AG09309 (cell line): ENCODE measurements around the gene IP6K1.

Experiments
- DNase-seq: peaks from one replicate; pipeline ENCODE4 v3.0.0-alpha.2; 2010; ENCODE audit warnings: low read depth
- H3K4me3 ChIP-seq: 2 replicates; pipeline ENCODE4 v1.5.1; 2011; ENCODE audit warnings: mild to moderate bottlenecking, low read depth, low read length, moderate library complexity; ENCODE audit not compliant: control insufficient read depth
- CTCF ChIP-seq: IDR thresholded peaks from 2 replicates; pipeline ENCODE4 v1.5.1; 2011; ENCODE audit warnings: mild to moderate bottlenecking, low read depth, low read length, inconsistent platforms; ENCODE audit not compliant: insufficient read depth, control insufficient read depth; ENCODE audit errors: missing control alignments

Gene IP6K1

GRCh38 chr3:49729966-49730609 lies 56.3 kb downstream of the IP6K1 start:
- H3K4me3 ChIP-seq = no peak overlapping the region
- TF ChIP-seq CTCF = no peak
- DNase-seq = no peak

GRCh38 chr3:49727924-49728361 lies 58.4 kb downstream of the IP6K1 start:
- no peak overlapping the region for H3K4me3 ChIP-seq
- DNase-seq = no peak
- TF ChIP-seq CTCF = no peak

- no peak for TF ChIP-seq CTCF
- no peak overlapping the region for H3K4me3 ChIP-seq
- no peak for DNase-seq
These were observed 59.0 kb downstream of the IP6K1 start for GRCh38 chr3:49727154-49727923.

- no peak for TF ChIP-seq CTCF
- DNase-seq = no peak
- no peak overlapping the region for H3K4me3 ChIP-seq
These were observed 60.2 kb downstream of the IP6K1 start for GRCh38 chr3:49725906-49726681.

- peak overlapping the region; percentile 65 for H3K4me3 ChIP-seq
- TF ChIP-seq CTCF = no peak
- DNase-seq = no peak
These were observed 61.8 kb downstream of the IP6K1 start for GRCh38 chr3:49724586-49724985.

GRCh38 chr3:49723628-49724551 lies 62.5 kb downstream of the IP6K1 start, which contains the start of gene GMPPB:
GMPPB (minus strand) TSS chr3:49723951; CDS start chr3:49723726, 225 bp downstream.
- H3K4me3 ChIP-seq = peak within 1 kb of the TSS; percentile 73
- TF ChIP-seq CTCF = no peak
- DNase-seq = peak; percentile 84
